HepG2 (cell line): ENCODE measurements around the gene PSMD3. TPM values are rescaled to one million over a fixed set of nuclear protein-coding genes. Genes with fewer than 3 reads are reported as not detected.

Source experiments
- ATF4 ChIP-seq, 2 experiments: fragments of 450-650 bp in 1 of 2; sonication (generic) in 1 of 2; formaldehyde crosslinking; IDR thresholded peaks; 2 replicates each; pipeline versions ENCODE4 v1.5.0 to v1.8.0; 2020 to 2022; ENCODE audit warnings: mild to moderate bottlenecking in 1 of 2, missing genetic modification reagents in 1 of 2
- BRF2 ChIP-seq: sonication (generic); formaldehyde crosslinking; IDR thresholded peaks from 2 replicates; pipeline ENCODE4 v1.8.1; 2022; ENCODE audit warnings: mild to moderate bottlenecking, missing genetic modification reagents
- CEBPG ChIP-seq: IDR thresholded peaks from 2 replicates; pipeline ENCODE4 v1.6.1; 2016
- CENPBD1 ChIP-seq: sonication (generic); formaldehyde crosslinking; IDR thresholded peaks from 2 replicates; pipeline ENCODE4 v1.8.0; 2022; ENCODE audit warnings: missing genetic modification reagents, low read depth, mild to moderate bottlenecking, borderline replicate concordance
- CREM ChIP-seq, 2 experiments: sonication (generic) in 1 of 2; formaldehyde crosslinking in 1 of 2; IDR thresholded peaks; 2 replicates each; pipeline versions ENCODE4 v1.4.0 to v1.6.1; 2016 to 2020; ENCODE audit warnings: antibody characterized with exemption in 1 of 2, mild to moderate bottlenecking in 1 of 2, missing genetic modification reagents in 1 of 2
- MAX ChIP-seq: IDR thresholded peaks from 2 replicates; pipeline ENCODE4 v1.6.1; 2012; ENCODE audit warnings: inconsistent platforms
- RFX5 ChIP-seq: IDR thresholded peaks from 2 replicates; pipeline ENCODE4 v1.6.1; 2011; ENCODE audit warnings: low read depth, low read length, improper control_type of control experiment
- SAP130 ChIP-seq: IDR thresholded peaks from 2 replicates; pipeline ENCODE4 v1.6.1; 2016; ENCODE audit warnings: low read depth
- STAG1 ChIP-seq: sonication (generic); formaldehyde crosslinking; IDR thresholded peaks from 2 replicates; pipeline ENCODE4 v1.4.0; 2020; ENCODE audit warnings: missing genetic modification reagents
- YEATS4 ChIP-seq: sonication (generic); formaldehyde crosslinking; IDR thresholded peaks from 2 replicates; pipeline ENCODE4 v1.4.0; 2020; ENCODE audit warnings: missing genetic modification reagents, borderline replicate concordance
- ZBTB44 ChIP-seq: sonication (generic); formaldehyde crosslinking; IDR thresholded peaks from 2 replicates; pipeline ENCODE4 v1.4.0; 2020; ENCODE audit warnings: missing genetic modification reagents
- ZNF281 ChIP-seq: sonication (generic); formaldehyde crosslinking; IDR thresholded peaks from 2 replicates; pipeline ENCODE4 v1.4.0; 2020; ENCODE audit warnings: missing genetic modification reagents, borderline replicate concordance
- polyA plus RNA-seq, 8 experiments: library from polyadenylated mRNA; depleted of rRNA in 3 of 8; stranded (reverse) in 7 of 8; unstranded in 1 of 8; fragments of >200 nt; fragmentation: Illumina TruSeq in 4 of 8; extraction: Trizol in 4 of 8; gene quantifications; 2 replicates each; pipeline versions ENCODE4 v1.2.1 to v1.2.3, GENCODE V29; 2011 to 2016; ENCODE audit warnings: low read depth in 4 of 8, missing spikeins in 1 of 8, mixed read lengths in 1 of 8; ENCODE audit not compliant: insufficient read depth in 1 of 8
- total RNA-seq, 5 experiments: library from RNA; depleted of rRNA; stranded (reverse); fragments of >200 nt; fragmentation: Illumina TruSeq; extraction: Trizol; gene quantifications; 2 replicates each; pipeline ENCODE4 v1.2.3, GENCODE V29; 2016; ENCODE audit warnings: low read depth in 1 of 5

The PSMD3 gene
- total and polyA plus RNA-seq, 2 of the 13 experiments (the other 11 are each of a cell fraction or from before 2014, with no cell fraction given): 97.4 to 146 TPM

- peak; percentile 65 for TF ChIP-seq SAP130
- no peak for TF ChIP-seq CEBPG (CRISPR knock-in tag)
- peak; percentile 25; the same call in 1 of the 2 replicates for TF ChIP-seq CREM (IDR thresholded peaks at IDR 0.05)
- TF ChIP-seq CREM (CRISPR knock-in tag; IDR thresholded peaks at IDR 0.05): no peak
- 0 out of 2 replicates have a peak, but pooled peaks have one; percentile 30 for TF ChIP-seq RFX5
- no peak for TF ChIP-seq ATF4 (CRISPR knock-in tag; IDR thresholded peaks at IDR 0.05)
- no peak for TF ChIP-seq ZBTB44 (CRISPR knock-in tag)
- peak; percentile 27; the same call in 1 of the 2 replicates for TF ChIP-seq ZNF281 (CRISPR knock-in tag)
- TF ChIP-seq BRF2: no peak
- 0 out of 2 replicates have a peak, but pooled peaks have one; percentile 50 for TF ChIP-seq YEATS4 (CRISPR knock-in tag)
- peak; percentile 54 for TF ChIP-seq STAG1 (CRISPR knock-in tag)
- TF ChIP-seq CENPBD1 (CRISPR knock-in tag): no peak
- TF ChIP-seq MAX: peak; percentile 66
Measured at GRCh38 chr17:39938140-39938869, 42.3 kb upstream of the PSMD3 start (continued).
